Measurements from ENCODE around the gene GVQW3. TPM values are rescaled to one million over a fixed set of nuclear protein-coding genes. Genes with fewer than 3 reads are reported as not detected.
"Not testable (repeated sequence)": the region's sequence is repeated elsewhere in the genome, so short reads cannot be mapped to it uniquely, and the experiment has no call there.

GVQW3 gene
- total RNA-seq, 2 experiments from 2014 or later = 3.2 to 3.7 TPM

GRCh38 chr11:76391021-76391420 is 9.9 kb downstream of the GVQW3 start:
- Mint-ChIP-seq H3K27ac (no peak overlapping the region), H3K36me3 (ENCODE audit: low read depth) (no peaks in the 10 kb centered on the region), H3K4me1 (no peaks in the 10 kb centered on the region), H3K27me3 (no peaks in the 10 kb centered on the region), H3K9me3 (ENCODE audit: low read depth) (no peaks in the 10 kb centered on the region), H3K4me3 (no peak overlapping the region)
- no peak for ATAC-seq
- ChIA-PET POLR2A (no interaction called here), CTCF (no interaction called here)
- no peak for DNase-seq
- intact Hi-C loops (cut with DNase I, micrococcal nuclease) = no loop called here

- intact Hi-C loops (cut with DNase I, micrococcal nuclease) = no loop called here
- POLR2A ChIA-PET = no interaction called here
- H3K4me1 Mint-ChIP-seq = no peaks in the 10 kb centered on the region
- no peaks in the 10 kb centered on the region for H3K36me3 Mint-ChIP-seq (ENCODE audit: low read depth)
- CTCF ChIA-PET = no interaction called here
- no peak overlapping the region for H3K4me3 Mint-ChIP-seq
- H3K27me3 Mint-ChIP-seq = no peaks in the 10 kb centered on the region
- H3K9me3 Mint-ChIP-seq (ENCODE audit: low read depth) = no peaks in the 10 kb centered on the region
- ATAC-seq (no peak), DNase-seq (no peak)
- H3K27ac Mint-ChIP-seq = no peak overlapping the region
These were observed 10.8 kb downstream of the GVQW3 start for GRCh38 chr11:76391811-76392475.

GRCh38 chr11:76392870-76393269 is 11.7 kb downstream of the GVQW3 start:
- ChIA-PET POLR2A (no interaction called here), CTCF (no interaction called here)
- Mint-ChIP-seq H3K9me3 (ENCODE audit: low read depth) (no peaks in the 10 kb centered on the region), H3K36me3 (ENCODE audit: low read depth) (no peaks in the 10 kb centered on the region), H3K27me3 (no peaks in the 10 kb centered on the region), H3K4me1 (no peaks in the 10 kb centered on the region), H3K4me3 (no peak overlapping the region), H3K27ac (no peak overlapping the region)
- ATAC-seq (no peak), DNase-seq (no peak)
- intact Hi-C loops (cut with DNase I, micrococcal nuclease) = no loop called here

GRCh38 chr11:76394411-76394810 is 13.3 kb downstream of the GVQW3 start:
- POLR2A ChIA-PET = no interaction called here
- no peak for ATAC-seq
- Mint-ChIP-seq H3K4me3 (no peak overlapping the region), H3K9me3 (ENCODE audit: low read depth) (no peaks in the 10 kb centered on the region), H3K27ac (no peak overlapping the region), H3K27me3 (no peaks in the 10 kb centered on the region), H3K36me3 (ENCODE audit: low read depth) (no peaks in the 10 kb centered on the region), H3K4me1 (no peaks in the 10 kb centered on the region)
- no peak for DNase-seq
- intact Hi-C loops (cut with DNase I, micrococcal nuclease) = no loop called here
- CTCF ChIA-PET = interaction anchor here (0.5 kb wide), 1 partner anchor 342 kb away, joined by 3 read pairs; no protein-coding TSS in a partner anchor

GRCh38 chr11:76395296-76395695 is 14.2 kb downstream of the GVQW3 start:
- Mint-ChIP-seq H3K4me3 (no peak overlapping the region), H3K27me3 (no peaks in the 10 kb centered on the region), H3K36me3 (ENCODE audit: low read depth) (no peaks in the 10 kb centered on the region), H3K4me1 (no peaks in the 10 kb centered on the region), H3K27ac (no peak overlapping the region), H3K9me3 (ENCODE audit: low read depth) (no peaks in the 10 kb centered on the region)
- DNase-seq (no peak), ATAC-seq (no peak)
- ChIA-PET POLR2A (no interaction called here), CTCF (interaction anchor here (0.7 kb wide), 1 partner anchor 154 kb away, joined by 3 read pairs; no protein-coding TSS in a partner anchor)
- intact Hi-C loops (cut with DNase I, micrococcal nuclease) = no loop called here

GRCh38 chr11:76397383-76397782 is 16.3 kb downstream of the GVQW3 start:
- Mint-ChIP-seq H3K4me3 (no peak overlapping the region), H3K36me3 (ENCODE audit: low read depth) (no peaks in the 10 kb centered on the region), H3K9me3 (ENCODE audit: low read depth) (no peaks in the 10 kb centered on the region), H3K4me1 (no peaks in the 10 kb centered on the region), H3K27me3 (no peaks in the 10 kb centered on the region), H3K27ac (no peak overlapping the region)
- intact Hi-C loops (cut with DNase I, micrococcal nuclease) = no loop called here
- ATAC-seq = no peak
- ChIA-PET CTCF (interaction anchor here (0.7 kb wide), 1 partner anchor 95 kb away, joined by 3 read pairs; no protein-coding TSS in a partner anchor), POLR2A (no interaction called here)
- no peak for DNase-seq

GRCh38 chr11:76400967-76401366 is 19.8 kb downstream of the GVQW3 start:
- no peak overlapping the region for H3K4me3 Mint-ChIP-seq
- H3K9me3 Mint-ChIP-seq (ENCODE audit: low read depth) = no peaks in the 10 kb centered on the region
- intact Hi-C loops (cut with DNase I, micrococcal nuclease) = no loop called here
- no peaks in the 10 kb centered on the region for H3K36me3 Mint-ChIP-seq (ENCODE audit: low read depth)
- H3K27ac Mint-ChIP-seq = no peak overlapping the region
- no peaks in the 10 kb centered on the region for H3K27me3 Mint-ChIP-seq
- H3K4me1 Mint-ChIP-seq = no peaks in the 10 kb centered on the region
- CTCF ChIA-PET = no interaction called here
- POLR2A ChIA-PET = interaction anchor here (0.7 kb wide), 1 partner anchor 207 kb away, joined by 4 read pairs; no protein-coding TSS in a partner anchor
- ATAC-seq (no peak), DNase-seq (no peak)

GRCh38 chr11:76401484-76401883 is 20.4 kb downstream of the GVQW3 start:
- H3K4me3 Mint-ChIP-seq; H3K4me1 Mint-ChIP-seq; intact Hi-C loops (cut with DNase I, micrococcal nuclease); H3K27ac Mint-ChIP-seq; H3K9me3 Mint-ChIP-seq (ENCODE audit: low read depth); DNase-seq; CTCF ChIA-PET; H3K27me3 Mint-ChIP-seq; ATAC-seq; H3K36me3 Mint-ChIP-seq (ENCODE audit: low read depth): not testable (repeated sequence)
- POLR2A ChIA-PET = interaction anchor here (0.7 kb wide), 1 partner anchor 208 kb away, joined by 4 read pairs; no protein-coding TSS in a partner anchor

GRCh38 chr11:76406359-76406758 is 25.2 kb downstream of the GVQW3 start:
- POLR2A ChIA-PET = no interaction called here
- no peaks in the 10 kb centered on the region for H3K9me3 Mint-ChIP-seq (ENCODE audit: low read depth)
- no peaks in the 10 kb centered on the region for H3K36me3 Mint-ChIP-seq (ENCODE audit: low read depth)
- DNase-seq (no peak), ATAC-seq (no peak)
- CTCF ChIA-PET = no interaction called here
- no peak overlapping the region for H3K4me3 Mint-ChIP-seq
- H3K27ac Mint-ChIP-seq = no peak overlapping the region
- H3K4me1 Mint-ChIP-seq = no peaks in the 10 kb centered on the region
- H3K27me3 Mint-ChIP-seq = no peaks in the 10 kb centered on the region
- intact Hi-C loops (cut with DNase I, micrococcal nuclease) = no loop called here

- no peaks in the 10 kb centered on the region for H3K4me1 Mint-ChIP-seq
- H3K4me3 Mint-ChIP-seq = no peak overlapping the region
- ATAC-seq = no peak
- no peaks in the 10 kb centered on the region for H3K9me3 Mint-ChIP-seq (ENCODE audit: low read depth)
- intact Hi-C loops (cut with DNase I, micrococcal nuclease) = no loop called here
- ChIA-PET CTCF (interaction anchor here (0.6 kb wide), 1 partner anchor 911 kb away, joined by 3 read pairs; no protein-coding TSS in a partner anchor), POLR2A (no interaction called here)
- no peaks in the 10 kb centered on the region for H3K36me3 Mint-ChIP-seq (ENCODE audit: low read depth)
- H3K27ac Mint-ChIP-seq = no peak overlapping the region
- no peak for DNase-seq
- H3K27me3 Mint-ChIP-seq = no peaks in the 10 kb centered on the region
These were observed 27.2 kb downstream of the GVQW3 start for GRCh38 chr11:76408171-76408965.

GRCh38 chr11:76410851-76411357 is 29.8 kb downstream of the GVQW3 start:
- intact Hi-C loops (cut with DNase I, micrococcal nuclease) = no loop called here
- DNase-seq (no peak), ATAC-seq (no peak)
- Mint-ChIP-seq H3K9me3 (ENCODE audit: low read depth) (no peaks in the 10 kb centered on the region), H3K27ac (no peak overlapping the region), H3K4me3 (no peak overlapping the region), H3K27me3 (peaks cover 5% of the 10 kb centered on the region), H3K4me1 (no peaks in the 10 kb centered on the region), H3K36me3 (ENCODE audit: low read depth) (no peaks in the 10 kb centered on the region)
- ChIA-PET POLR2A (no interaction called here), CTCF (interaction anchor here (1.8 kb wide), 1 partner anchor 12 kb away, joined by 5 read pairs; no protein-coding TSS in a partner anchor)

- no peak for ATAC-seq
- CTCF ChIA-PET = no interaction called here
- no peak overlapping the region for H3K27ac Mint-ChIP-seq
- POLR2A ChIA-PET = no interaction called here
- H3K4me1 Mint-ChIP-seq = no peaks in the 10 kb centered on the region
- no peaks in the 10 kb centered on the region for H3K36me3 Mint-ChIP-seq (ENCODE audit: low read depth)
- peak; percentile 28 for DNase-seq
- no peak overlapping the region for H3K4me3 Mint-ChIP-seq
- peaks cover 14% of the 10 kb centered on the region for H3K27me3 Mint-ChIP-seq
- intact Hi-C loops (cut with DNase I, micrococcal nuclease) = no loop called here
- H3K9me3 Mint-ChIP-seq (ENCODE audit: low read depth) = no peaks in the 10 kb centered on the region
These were observed 34.0 kb downstream of the GVQW3 start for GRCh38 chr11:76415073-76415472.

Measured in activated CD4-positive, alpha-beta T cell treated with anti-CD3 and anti-CD28 coated beads for 36 hours (primary cell).